G401.6 (cell line): ENCODE measurements around the gene KCNG4.

Experiments used
- FAIRE-seq: peaks from 2 replicates; lab custom pipeline; 2012; peaks lifted over from hg19 to GRCh38; lab: Jason Lieb, UNC

Gene KCNG4

DNA sequence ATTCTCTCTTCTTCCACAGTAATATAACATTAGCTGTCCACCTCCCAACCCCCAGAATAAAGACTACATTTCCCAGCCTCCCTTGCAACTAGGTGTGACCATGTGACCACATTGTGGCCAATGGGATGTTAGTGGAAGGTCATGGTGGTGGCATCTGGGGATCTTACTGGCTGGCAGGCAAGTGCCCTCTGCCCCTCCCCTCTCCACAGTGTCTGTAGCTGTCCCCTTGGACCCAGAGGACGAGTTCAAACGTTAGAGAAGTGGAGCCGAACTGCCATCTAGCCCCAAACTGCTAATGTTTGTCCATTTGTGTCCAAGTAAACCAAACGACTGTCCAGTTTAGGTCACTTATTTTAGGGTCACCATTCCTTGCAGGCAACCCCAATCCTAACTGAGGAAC lies 26.6 kb upstream of the KCNG4 start:
- no peak for FAIRE-seq

DNA sequence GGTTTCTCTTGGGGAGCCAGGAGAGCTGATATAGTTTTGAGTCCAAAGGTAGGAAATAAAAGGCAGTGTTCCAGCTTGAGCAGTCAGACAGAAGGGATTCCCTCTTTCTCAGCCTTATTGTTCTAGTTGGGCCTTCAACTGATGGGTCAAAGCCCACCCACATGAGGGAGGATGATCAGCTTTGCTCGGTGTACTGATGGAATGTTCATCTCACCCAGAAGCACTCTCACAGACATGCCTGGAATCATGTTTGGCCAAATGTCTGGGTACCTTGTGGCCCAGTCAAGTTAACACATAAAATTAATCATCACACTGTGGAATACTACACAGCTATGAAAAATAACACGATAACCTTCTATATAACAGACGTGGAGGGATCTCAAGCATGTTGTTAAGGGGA lies 23.1 kb upstream of the KCNG4 start:
- FAIRE-seq: no peak

DNA sequence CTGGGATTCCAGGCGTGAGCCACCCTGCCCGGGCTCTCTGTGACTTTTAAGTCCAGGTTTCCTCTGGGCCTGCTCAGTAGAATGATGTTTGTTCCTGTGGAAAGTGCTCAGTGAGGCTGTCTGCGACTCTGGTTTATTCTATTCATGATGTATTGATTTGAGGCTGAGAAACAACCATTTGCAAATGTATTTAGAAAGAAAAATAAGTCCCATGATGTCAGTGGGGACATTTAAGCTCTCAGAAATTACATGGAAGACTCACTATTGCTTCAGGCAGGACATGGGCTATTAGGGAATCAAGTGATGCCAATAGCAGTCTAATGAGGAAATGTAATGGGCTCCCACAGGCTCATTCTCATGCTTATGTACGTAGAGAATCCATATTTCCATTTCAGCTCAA lies 22.2 kb upstream of the KCNG4 start:
- FAIRE-seq: no peak

DNA sequence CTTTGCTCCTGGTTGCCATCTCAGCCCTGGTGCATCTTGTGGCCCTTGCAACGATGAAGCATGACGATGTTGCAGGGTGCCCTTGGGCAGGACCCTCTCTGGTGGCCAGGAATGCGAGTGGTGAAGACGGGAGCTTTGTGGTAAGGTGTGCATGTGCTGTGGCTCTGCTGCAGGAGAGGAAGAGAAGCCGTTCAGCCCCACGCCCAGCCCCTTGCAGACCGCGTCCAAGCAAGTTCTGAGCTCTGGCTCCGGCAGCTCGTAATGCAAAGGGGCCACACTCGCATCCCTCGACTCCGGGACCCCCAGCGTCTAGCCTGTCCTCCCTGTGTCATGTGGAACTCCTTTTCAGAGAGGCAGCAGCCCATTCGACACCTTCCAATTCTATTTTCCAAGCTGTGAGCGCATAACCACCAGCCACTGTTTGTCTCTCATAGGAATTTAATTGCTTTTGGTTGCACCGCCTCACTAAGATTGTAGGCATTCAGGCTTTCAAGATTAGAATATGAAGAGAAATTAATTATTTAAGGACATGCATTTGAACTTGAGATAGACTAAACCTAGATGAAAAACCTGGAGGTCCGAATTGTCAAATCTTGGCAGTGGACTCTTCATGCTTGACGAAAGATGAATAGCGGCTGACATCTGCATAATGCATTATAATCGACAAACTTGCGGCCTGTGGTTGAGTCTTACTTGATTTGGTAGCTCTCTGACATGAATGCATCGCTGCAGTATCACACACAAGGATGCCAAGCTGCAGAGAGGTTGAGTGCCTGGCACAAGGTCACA lies 21.1 kb upstream of the KCNG4 start:
- FAIRE-seq: no peak

DNA sequence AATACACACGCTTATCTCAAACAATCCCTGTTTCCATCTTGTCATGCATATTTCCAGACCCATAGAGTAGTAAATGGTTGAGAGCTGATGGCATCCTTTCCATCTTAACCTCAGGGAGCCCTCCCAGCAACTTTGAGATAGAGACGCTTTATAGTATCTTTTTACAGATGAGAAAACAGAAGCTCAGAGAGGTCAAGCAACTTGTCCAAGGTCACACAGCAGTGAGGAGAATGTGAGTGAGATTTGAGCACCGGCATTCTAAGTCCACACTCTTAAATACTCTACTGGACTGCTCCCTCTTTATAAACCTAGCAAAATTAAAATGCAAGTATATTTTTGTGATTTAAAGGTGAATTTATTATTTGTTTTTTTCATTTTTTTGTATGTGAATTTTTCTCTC lies 19.9 kb upstream of the KCNG4 start:
- no peak for FAIRE-seq

DNA sequence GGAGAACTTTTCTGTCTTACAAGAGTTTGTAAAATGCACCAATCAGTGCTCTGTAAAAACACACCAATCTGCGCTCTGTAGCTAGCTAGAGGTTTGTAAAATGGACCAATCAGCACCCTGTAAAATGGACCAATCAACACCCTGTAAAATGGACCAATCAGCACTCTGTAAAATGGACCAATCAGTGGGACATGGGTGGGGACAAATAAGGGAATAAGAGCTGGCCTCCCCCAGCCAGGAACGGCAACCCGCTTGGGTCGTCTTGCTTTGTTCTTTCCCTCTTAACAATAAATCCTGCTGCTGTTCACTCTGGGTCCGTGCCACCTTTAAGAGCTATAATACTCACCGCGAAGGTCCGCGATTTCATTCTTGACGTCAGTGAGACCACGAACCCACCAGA lies 18.5 kb upstream of the KCNG4 start:
- FAIRE-seq: no peak

DNA sequence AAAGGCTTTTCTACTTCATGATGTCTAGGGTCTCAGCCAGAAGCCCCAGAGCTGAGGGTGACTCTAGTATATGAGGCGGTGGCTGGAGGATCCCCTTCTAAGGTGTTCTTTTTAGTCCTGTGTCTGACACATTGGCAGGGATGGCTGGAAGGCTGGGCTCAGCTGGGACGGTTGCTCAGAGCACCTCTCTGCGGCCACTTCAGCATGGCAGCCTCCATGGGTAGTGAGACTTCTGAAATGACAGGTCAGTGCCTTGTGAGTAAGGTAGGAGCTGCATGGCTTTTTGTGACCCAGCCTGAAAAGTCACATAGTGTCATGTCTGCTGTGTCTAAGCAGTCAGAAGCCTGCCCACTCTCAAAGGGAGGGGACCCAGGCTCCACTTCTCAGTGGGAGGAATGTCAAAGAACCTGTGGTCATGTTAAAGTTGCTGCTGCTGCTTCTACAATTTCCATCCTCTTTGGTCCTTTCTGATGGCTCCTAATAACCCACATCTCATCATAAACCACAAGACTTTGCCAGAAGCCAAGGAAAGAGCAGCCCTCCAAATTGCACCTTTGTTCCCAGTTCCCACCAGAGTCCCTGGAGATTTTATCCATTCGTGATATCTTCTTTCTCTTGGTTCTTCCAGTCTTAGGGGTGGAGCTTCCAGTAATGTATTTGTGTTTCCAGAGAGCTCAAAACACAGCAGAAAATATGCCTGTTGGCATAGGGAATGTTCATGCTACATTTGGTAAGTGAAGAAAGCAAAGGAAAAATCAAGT lies 15.4 kb upstream of the KCNG4 start:
- FAIRE-seq: no peak

DNA sequence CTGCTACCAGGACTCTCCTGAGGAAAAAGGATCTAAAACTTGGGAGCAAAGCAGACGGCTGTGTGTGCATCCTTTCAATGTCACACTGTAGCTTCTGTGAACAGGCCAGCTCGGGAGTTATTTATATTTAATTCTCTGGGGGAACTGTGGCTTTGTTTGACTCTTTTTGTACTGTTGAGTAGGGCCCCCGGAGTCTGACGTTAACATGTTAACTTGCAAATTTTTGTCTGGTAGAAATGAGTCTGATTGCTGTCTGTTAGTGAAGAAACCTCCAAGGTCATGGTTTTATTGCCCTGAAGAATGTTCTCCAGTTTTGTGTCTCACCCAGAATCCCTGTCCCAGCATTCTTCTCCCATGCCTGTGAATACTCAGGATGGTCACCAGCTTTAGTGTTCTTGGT lies 14.2 kb upstream of the KCNG4 start:
- no peak for FAIRE-seq

DNA sequence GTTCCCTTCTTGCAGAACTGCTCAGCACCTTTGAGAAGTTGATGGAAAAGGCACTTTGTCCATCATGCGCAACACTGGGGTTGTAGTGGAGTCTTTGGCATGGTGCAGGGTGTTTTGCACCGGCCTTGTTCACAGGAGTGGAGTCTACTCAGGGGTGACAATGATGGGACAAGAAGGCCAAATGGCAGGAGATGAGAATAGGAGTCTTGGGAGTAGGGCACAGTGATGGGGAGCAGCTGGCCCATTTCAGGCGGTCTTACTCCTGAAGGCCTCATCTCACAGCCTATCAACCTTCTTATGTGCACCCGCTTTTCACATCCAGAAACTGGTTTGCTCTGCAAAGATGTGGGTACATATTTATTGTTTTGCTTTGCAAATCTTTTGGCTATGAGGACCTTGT lies 13.4 kb upstream of the KCNG4 start:
- no peak for FAIRE-seq

DNA sequence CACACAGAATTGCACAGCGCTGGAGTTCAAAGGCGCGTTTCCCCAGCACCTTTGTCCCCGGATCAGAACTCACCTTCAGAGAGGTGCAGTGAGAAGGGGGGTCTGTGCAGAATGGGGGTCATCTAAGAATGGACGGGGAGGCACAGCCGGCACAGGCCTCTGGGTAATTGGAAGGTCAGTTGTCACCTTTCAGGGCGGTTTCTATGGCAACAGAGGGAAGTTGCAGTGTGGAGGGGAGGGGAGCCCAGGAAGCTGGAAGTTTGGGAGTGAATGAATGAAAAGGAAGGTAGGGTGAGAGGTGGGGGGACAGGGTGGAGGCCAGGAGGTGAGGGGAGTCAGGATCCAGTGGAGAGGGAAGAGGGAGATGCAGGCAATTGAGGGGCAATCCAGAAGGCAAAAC lies 12.4 kb upstream of the KCNG4 start:
- no peak for FAIRE-seq

DNA sequence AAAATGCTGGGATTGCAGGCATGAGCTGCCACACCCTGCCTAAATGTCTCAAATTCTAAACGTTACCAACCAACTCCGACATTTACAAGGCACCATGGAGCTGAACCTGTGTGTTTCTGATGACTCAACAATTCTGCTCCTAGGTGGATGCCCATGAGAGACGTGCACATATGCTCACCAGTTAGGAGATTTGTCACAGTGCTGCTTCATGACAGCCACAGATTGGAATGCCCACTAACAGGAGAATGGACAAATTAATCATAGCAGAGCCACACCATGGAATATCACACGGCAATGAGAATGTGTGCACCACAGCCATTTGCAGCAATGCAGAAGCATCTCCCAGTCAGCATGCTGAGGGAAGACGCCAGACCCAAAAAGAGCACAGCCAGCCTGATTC lies 8.0 kb upstream of the KCNG4 start:
- FAIRE-seq: no peak

DNA sequence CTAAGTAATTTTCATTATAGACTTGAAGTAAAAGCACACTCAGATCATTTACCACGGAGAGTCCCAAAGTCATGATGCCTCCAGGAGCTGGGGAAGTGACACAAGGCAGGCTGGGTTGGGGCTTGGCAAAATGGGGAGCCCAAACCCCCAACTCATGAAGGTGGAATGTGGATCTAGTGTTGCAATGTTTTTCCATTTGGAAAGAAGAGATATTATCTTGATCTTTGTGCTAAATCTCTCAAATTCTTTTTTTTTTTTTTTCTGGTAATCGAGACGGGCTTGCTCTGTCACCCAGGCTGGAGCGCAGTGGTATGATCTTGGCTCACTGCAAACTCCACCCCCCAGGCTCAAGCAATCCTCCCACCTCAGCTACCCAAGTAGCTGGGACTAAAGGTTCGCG lies 7.5 kb upstream of the KCNG4 start:
- FAIRE-seq: no peak

DNA sequence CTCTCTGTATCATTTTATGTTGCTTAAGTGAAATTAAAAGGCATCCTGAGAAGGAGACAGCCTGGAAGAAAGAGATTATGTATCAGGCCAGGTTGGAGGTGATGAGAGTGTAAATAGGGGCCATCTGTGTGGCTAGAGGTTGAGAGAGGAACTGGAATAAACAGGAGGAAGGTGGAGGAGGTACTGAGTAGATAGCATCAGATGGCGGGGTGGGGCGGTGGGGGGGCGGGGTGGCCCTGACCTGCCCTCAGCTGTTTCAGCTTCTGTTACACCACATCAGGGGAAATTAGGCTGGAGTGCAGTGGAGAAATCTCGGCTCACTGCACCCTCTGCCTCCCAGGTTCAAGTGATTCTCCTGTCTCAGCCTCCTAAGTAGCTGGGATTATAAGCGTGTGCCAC lies 6.9 kb upstream of the KCNG4 start:
- FAIRE-seq: no peak

DNA sequence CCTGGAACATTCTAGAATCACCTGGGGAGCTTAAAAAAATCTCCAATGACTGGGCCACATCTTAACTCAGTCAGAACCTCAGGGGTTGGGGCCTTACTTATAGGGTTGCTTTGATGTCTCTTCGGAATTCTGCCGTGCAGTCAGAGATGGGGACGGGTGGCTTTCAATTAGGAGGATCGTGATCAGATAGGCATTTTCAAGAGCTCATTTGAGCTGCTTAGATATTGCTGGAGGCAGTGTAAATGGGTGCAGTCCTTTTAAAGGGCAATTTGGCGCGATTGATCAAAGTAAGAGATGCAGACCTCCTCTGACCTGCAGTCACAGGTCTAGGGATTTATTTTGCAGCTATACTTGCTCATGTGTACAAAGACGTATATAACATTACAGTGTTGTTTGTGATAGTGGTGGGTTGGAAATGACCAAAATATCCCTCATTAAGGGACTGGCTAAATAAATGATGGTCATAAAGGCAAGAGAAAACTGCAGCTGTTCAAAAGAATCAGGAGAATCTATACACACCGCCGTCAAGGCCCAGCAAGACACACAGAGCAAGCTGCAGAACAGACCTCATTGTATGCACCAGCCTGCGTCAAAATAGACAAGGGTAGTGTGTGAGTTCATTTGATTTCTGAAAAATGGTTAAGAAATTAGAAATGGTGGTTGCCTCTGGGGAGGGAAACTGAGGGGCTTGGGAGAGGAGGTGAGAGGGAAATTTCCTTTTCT lies 6.3 kb upstream of the KCNG4 start:
- no peak for FAIRE-seq

DNA sequence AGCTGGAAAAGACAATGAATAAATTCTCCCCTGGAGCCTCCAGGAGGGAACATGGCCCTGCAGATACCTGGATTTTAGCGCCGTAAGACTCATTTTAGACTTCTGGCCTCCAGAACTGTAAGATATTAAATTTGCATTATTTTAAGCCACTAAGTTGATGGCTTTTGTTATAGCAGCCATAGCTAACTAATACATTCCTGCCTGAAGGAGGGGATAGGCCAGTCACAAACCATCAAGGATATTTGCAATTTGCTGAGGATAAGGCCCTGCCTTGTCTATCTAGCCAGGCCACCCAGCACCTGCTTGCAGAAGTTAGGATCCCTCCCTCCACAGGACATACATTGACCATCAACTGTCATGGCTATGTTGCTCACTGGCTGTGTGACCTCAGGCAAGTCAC lies 4.9 kb upstream of the KCNG4 start:
- no peak for FAIRE-seq

DNA sequence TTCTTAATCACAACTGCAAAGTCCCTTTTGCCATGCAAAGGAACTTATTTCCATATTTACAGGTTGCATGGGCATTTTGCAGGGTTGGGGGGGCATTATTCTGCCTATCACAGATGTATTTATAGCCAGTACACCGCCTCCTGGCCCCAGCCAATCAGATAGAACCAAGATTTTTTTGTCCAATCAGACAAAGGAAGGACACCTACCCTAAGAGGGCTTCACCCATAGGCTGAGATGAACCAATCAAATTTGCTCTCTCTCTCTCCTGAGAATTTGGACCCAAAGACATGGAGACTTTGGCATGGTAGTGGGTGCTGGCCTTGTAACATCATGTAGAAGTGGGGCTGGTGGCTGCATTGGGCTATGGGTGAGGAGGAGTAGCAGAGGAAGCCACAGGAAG lies 3.9 kb upstream of the KCNG4 start:
- FAIRE-seq: no peak

DNA sequence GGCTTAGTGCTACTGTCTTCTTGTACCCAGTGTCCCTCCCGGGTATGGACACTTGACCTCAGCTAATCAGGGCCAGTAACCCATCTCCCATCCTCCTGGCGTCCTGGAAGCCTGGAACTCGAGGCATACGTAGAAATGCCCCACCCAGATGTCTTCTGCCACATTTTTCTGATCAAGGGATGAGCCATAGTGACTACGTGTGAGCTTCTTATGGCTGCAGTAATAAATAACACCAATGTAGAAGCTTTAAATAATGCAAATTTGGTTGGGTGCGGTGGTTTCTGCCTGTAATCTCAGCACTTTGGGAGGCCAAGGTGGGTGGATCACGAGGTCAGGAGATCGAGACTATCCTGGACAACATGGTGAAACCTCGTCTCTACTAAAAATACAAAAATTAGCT lies 3.0 kb upstream of the KCNG4 start:
- no peak for FAIRE-seq

DNA sequence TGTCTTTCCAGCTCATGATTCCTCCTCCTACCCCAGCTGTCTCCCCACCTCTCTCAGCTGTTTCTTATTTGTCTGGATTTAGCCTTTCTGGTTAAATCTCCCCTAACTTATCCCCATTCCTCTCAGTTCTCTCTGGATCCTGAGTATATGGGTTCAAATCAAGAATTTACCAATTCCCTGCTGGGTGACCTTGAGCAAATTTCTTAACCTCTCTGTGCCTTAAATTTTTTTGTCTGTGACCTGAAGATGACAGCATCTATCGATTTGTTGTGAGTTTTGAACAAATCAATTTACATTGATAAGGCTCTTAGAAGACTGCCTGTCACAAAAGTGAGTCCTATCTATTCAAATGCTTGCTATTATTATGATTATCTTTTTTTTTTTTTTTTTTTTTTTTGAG lies 2.0 kb upstream of the KCNG4 start:
- no peak for FAIRE-seq

DNA sequence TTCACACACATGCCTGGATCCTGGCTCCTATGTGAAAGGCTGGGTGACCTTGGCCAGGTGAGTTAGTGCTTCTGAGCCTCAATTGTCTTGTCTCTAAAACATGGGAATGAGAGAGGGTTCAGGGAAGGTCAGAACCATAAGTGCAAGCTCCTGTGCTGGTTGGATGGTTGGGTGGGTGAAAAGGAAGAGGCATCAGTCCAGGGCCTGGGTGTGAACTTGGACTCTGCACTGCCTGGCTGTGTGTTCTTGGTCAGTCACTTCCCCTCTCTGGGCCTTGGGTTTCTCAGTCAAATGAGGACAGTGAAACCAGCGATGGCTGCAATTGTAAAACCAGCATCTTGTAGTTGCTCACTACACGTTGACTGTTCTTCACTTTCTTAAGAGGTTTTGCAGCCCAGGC lies 643 bp upstream of the KCNG4 start:
- no peak for FAIRE-seq

DNA sequence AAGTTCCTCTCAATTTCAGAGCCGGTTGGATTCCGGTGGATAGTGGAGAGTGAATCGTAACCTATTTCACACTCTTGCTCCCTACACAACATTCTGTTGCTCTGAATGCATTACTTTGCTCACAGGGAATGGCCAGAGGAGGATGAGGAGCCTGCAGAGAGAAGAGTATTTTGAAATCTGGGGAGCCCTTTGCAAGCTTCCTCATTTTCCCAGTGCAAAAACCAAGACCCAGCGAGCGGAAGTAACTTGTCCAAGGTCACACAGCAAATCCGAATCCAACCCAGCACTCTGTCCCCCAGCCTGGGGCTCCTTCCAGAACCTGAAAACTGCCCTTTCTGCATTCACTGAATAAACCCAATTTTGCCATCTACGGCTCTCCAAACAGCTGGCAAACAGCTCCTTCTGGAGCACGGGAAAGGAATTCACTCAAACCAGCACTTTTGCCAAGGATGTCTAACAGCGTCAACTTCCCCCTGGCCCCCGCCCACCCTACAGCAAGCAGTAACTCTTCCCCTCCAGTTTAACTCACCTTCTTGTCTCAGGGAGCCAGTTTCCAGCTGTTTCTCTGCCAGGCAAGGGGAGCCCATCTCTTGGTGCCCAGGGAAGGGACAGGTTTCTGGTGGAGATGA lies 557 bp downstream of the KCNG4 start:
- no peak for FAIRE-seq

DNA sequence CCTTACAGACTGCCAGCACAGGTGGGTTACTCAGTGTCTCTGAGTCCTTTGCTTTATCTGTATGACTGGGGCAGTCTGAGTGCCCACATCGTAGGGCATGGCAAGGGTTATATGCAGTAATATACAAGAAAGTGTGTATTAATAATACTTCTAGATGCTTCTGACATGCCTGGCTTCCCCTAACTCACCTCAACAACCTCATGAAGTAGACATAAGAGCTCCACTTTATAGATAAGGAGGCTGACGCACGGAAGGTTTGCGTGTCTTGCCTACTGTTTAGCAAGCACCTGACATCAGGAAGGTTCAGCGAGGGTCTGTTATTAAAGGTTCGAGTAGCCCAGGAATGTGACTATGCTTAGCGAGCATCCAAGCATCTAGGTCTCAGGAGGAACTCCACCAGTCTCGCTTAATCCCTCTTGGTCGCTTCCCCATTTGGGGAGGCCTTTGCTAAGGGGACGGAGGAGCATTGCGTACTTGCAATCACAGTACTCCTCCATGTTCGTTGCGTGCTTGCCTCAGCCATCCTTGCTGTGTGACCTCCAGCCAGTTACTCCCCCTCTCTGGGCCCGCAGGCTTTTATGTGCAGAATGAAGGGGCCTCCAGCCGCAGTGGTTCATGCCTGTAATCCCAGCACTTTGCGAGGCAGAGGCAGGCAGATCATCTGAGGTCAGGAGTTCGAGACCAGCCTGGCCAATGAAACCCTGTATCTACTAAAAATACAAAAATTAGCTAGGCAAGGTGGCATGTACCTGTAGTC lies 1.6 kb downstream of the KCNG4 start:
- FAIRE-seq: no peak

DNA sequence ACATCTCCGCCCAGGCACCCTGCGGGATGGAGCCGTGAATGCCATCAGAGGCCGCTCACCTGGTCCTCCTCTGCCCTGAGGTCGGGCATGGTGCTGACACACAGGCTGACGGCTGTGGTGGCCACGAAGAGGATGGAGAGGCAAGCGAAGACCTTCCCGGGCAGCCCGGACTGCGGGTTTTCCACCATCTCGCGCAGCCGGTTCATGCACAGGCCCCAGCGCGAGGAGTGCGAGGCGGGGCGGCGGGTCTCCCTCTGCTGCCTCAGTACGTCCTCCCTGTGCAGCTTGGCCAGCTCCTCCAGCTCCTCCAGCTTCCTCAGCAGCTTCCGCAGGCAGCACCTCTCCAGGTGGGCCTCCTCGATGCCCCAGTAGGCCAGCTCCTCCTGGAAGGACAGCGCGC lies 3.1 kb downstream of the KCNG4 start:
- no peak for FAIRE-seq
